GM12873 (cell line): ENCODE measurements around the gene SMAD3.

Experiments
- TF ChIP-seq, protein P1 (sequence below): IDR thresholded peaks from 2 replicates; pipeline ENCODE4 v1.5.1; 2012; ENCODE audit warnings: low read depth, mild to moderate bottlenecking, moderate library complexity, low read length, control low read depth; ENCODE audit not compliant: insufficient read depth; ENCODE audit errors: missing control alignments

SMAD3 gene

GRCh38 chr15:67208396-67208795 is 143.0 kb downstream of the SMAD3 start:
- TF ChIP-seq, protein P1, sequence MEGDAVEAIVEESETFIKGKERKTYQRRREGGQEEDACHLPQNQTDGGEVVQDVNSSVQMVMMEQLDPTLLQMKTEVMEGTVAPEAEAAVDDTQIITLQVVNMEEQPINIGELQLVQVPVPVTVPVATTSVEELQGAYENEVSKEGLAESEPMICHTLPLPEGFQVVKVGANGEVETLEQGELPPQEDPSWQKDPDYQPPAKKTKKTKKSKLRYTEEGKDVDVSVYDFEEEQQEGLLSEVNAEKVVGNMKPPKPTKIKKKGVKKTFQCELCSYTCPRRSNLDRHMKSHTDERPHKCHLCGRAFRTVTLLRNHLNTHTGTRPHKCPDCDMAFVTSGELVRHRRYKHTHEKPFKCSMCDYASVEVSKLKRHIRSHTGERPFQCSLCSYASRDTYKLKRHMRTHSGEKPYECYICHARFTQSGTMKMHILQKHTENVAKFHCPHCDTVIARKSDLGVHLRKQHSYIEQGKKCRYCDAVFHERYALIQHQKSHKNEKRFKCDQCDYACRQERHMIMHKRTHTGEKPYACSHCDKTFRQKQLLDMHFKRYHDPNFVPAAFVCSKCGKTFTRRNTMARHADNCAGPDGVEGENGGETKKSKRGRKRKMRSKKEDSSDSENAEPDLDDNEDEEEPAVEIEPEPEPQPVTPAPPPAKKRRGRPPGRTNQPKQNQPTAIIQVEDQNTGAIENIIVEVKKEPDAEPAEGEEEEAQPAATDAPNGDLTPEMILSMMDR, result no peak

DNA sequence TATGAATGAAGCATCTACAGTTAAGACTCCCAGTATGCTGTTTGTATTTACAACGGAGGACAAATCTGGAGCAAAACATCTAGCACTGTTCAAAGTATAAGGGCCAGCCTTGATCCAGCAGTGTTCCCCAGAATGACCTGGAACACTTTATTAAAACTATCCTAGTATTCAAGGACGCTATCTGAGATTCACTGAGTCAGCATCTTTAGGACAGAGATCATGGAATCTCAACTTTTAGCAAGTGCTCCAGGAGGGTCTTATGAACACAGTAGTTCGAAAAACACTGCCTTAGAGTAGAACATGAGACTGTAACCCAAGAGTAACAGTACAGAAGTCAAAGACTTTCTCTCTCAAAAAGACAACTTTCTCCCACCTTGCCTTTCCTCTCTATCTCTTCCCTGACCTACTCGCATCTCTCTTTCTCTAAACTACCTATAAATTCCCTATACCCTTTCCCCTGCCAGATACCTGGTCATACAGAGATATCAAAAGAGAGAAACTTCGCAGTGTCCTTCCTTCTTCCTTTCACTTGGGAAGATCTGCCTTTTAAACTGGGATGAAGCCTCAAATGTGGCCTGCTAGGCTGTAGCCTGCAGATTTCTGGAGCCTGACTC is 145.3 kb downstream of the SMAD3 start:
- TF ChIP-seq, protein P1, result no peak

DNA sequence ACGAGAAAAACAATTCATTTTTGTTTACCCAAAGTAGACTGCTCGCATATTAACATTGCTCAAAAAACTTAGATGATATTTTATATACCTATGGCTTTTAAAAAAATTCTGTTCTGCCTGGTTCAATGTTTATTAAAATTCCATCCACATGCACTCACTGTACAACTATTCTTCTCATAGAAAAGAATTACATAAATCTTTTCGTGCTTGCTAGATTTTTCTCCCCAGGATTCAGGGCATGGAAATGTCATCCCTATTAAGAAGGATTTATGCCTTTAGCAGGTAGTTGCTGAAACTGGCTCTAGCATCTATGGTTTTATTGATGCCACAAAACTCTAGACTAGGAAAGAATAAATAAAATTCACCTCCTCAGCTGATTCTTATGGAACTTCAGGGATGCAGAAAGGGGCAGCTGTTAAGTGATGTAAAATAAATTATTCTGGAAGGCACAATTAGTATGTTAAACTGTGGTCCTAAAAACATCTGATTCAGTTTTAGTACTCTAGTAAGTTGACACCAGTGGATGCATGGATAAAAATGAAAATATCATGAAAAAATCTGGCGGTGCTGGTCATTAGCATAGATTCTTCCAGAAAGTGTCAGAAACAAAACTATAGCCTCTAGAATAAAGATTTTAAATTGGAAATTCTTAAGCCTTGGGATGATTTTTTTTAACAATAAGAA is 147.4 kb downstream of the SMAD3 start:
- TF ChIP-seq, protein P1, result no peak

GRCh38 chr15:67215102-67215501 is 149.7 kb downstream of the SMAD3 start:
- TF ChIP-seq, protein P1, result no peak

DNA sequence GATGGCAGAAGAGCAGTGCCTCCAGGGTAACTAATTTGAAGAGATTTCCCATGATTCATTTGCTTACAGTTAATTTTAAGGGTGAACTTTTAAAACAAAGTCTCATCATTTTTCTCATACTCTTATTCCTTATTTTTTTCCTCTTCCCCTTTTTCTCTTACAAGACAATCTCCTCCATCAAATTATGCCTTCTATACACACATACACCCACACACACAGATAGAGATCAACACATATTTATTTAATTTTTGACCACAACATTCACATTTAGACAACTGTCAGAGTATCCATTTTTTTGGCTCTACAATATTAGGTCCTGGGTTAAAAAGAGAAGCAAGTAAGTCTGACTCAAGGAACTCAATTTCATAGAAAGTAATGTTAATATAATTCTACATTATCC is 151.5 kb downstream of the SMAD3 start:
- TF ChIP-seq, protein P1, result no peak

DNA sequence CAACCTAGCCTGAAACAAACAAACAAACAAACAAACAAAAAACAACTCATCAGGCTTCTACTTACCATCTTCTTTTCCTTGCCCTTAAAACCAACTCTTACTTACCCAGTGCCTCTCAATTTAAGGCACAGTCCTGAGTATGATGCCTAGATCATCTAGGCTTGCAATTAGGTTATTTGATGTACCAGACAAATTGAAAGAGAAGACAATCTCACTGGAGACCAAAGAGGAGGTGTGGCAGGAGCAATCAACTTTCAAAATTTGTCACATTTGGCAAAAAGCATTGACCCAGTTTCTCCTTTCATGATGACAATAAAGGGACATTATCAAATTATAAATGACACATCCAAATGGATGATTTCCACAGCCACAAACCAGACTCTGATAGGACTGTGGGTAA is 153.0 kb downstream of the SMAD3 start:
- TF ChIP-seq, protein P1, result no peak

- TF ChIP-seq, protein P1, result no peak
Measured at GRCh38 chr15:67219288-67219687, 153.9 kb downstream of the SMAD3 start.
